ENCODE measurements around the gene PRAMEF33. TPM values are rescaled to one million over a fixed set of nuclear protein-coding genes. Genes with fewer than 3 reads are reported as not detected.
"Not testable (repeated sequence)": the region's sequence is repeated elsewhere in the genome, so short reads cannot be mapped to it uniquely, and the experiment has no call there.

PRAMEF33 gene
- not detected for total RNA-seq

DNA sequence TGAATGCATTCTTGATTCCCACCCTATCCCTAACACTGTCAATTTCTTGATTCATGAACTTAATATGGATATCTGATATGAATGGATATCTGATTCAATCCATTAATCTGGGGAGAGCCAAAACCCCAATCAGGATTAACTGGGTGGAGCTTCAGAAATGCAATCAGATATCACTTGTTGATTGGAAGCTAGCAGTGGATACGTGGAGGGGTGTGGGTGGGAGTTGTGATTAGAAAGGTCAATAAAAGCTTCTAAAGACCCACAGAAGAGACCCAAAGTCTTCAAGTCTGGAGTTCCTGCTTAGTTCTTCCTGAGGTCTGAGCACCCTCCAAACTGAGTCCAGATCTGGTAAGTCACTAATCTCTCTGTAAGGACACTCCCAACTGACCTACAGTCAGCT lies at the start of gene PRAMEF33:
PRAMEF33 (plus strand) TSS at position 301 of the 400 bp plus-strand sequence. CDS start 2,416 bp downstream, outside the sequence.
- not testable (repeated sequence) for H3K9me3 ChIP-seq, H3K36me3 ChIP-seq, H3K27ac ChIP-seq, ATAC-seq, H3K4me3 ChIP-seq, H3K4me1 ChIP-seq, H3K27me3 ChIP-seq
- WGBS, 2 donors (ENCODE audit: low coverage in 1 of 2) = no CpG with 5 or more reads among the region's 1 CpG

DNA sequence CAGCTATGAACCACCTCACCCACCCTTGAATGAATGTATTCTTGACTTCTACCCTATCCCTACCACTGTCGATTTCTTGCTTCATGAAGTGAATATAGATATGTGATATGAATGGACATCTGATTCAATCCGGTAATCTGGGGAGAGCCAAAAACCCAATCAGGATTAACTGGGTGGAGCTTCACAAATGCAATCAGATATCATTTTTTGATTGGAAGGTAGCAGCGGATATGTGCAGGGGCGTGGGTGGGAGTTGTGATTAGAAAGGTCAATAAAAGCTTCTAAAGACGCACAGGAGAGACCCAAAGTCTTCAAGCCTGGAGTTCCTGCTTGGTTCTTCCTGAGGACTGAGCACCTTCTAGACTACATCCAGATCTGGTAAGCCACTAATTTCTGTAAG lies 49.4 kb upstream of the PRAMEF33 start, which contains the start of gene PRAMEF5:
PRAMEF5 (plus strand) TSS at position 301 of the 400 bp plus-strand sequence. CDS start 5,071 bp downstream, outside the sequence.
- not testable (repeated sequence) for H3K4me1 ChIP-seq, ATAC-seq, H3K36me3 ChIP-seq, H3K27me3 ChIP-seq, H3K27ac ChIP-seq, H3K4me3 ChIP-seq, H3K9me3 ChIP-seq
- no CpG with 5 or more reads among the region's 5 CpGs for WGBS, 2 donors (ENCODE audit: low coverage in 1 of 2)

DNA sequence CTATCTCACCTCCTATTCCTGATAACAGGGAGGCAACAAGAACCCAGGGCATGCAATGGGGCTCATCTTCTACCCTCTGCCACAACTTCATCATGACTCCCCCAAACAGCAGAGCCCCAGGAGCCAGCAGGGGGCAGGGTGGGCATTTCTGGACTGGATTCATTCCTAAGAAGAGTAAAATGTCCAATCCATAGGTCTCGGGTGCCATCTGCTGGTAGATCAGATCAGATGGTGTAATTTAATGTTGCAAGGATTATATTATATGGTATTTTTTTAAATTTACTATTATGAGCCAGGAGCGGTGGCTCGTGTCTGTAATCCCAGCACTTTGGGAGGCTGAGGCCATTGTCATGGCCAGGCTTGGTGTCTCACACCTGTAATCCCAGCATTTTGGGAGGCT lies 38.2 kb upstream of the PRAMEF33 start:
- H3K27ac ChIP-seq, H3K27me3 ChIP-seq, H3K4me3 ChIP-seq, ATAC-seq, H3K9me3 ChIP-seq, H3K36me3 ChIP-seq, H3K4me1 ChIP-seq: not testable (repeated sequence)
- WGBS, 2 donors (ENCODE audit: low coverage in 1 of 2) = no CpG with 5 or more reads among the region's 3 CpGs

DNA sequence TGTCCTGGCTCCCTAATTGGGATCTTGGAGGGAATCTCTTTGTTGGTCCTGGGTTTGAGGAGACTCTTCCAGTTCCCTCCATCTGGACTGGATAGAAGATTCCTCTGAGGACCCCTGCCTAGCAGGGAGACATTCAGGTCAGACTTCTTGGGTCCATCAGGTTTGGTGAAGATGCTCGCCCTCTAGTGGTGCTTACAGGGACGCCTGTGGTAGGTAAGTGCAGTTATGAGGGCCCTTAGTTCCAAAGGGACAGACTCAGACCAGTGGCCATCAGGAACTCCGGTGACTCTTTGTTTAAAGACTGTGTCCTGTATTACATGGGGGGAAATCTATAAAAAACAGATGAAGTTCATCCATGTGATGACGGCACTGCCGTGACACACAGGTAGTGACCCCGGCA lies 26.3 kb upstream of the PRAMEF33 start:
- no CpG with 5 or more reads among the region's 6 CpGs for WGBS, 2 donors (ENCODE audit: low coverage in 1 of 2)
- H3K36me3 ChIP-seq, H3K4me1 ChIP-seq, H3K9me3 ChIP-seq, ATAC-seq, H3K27me3 ChIP-seq, H3K27ac ChIP-seq, H3K4me3 ChIP-seq: not testable (repeated sequence)

- not testable (repeated sequence) for H3K27ac ChIP-seq, ATAC-seq
Measured at GRCh38 chr1:13279617-13280016, 23.7 kb upstream of the PRAMEF33 start.

GRCh38 chr1:13285037-13285436 lies 18.3 kb upstream of the PRAMEF33 start, which contains the start of gene PRAMEF8:
Gene PRAMEF8 (minus strand): TSS chr1:13285137. CDS start chr1:13284091, 1,046 bp downstream.
- not testable (repeated sequence) for H3K4me3 ChIP-seq, H3K9me3 ChIP-seq, H3K27ac ChIP-seq, H3K27me3 ChIP-seq, H3K4me1 ChIP-seq, ATAC-seq, H3K36me3 ChIP-seq
- WGBS, 2 donors (ENCODE audit: low coverage in 1 of 2) = no CpG with 5 or more reads among the region's 1 CpG

More at GRCh38 chr1:13279617-13280016, 23.7 kb upstream of the PRAMEF33 start:
- 65% methylated on average over 3 of the region's 3 CpGs; no CpG with 5 or more reads in 1 of the 2 donors for WGBS, 2 donors (ENCODE audit: low coverage in 1 of 2)
- not testable (repeated sequence) for H3K9me3 ChIP-seq, H3K27me3 ChIP-seq, H3K4me3 ChIP-seq, H3K4me1 ChIP-seq, H3K36me3 ChIP-seq

DNA sequence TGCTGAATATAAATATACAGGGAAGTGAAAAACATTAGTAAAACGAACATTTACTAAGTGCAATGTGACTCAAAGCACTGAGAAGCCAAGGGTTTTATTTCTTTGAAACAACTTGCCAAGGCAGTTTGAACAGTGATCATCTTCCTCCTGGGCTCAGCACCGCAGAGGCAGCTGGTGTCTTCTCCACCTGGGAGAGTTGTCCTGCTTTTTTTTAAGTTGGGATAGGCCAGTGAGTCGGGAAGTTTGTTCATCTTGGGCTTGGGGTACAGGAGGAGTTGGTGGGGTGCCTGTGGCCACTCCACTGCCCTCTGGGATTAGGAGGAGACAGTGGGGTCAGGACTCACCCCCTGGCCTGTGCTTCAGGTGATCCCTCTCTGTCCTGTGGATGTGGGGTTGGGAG lies 14.3 kb upstream of the PRAMEF33 start:
- not testable (repeated sequence) for ATAC-seq, H3K36me3 ChIP-seq, H3K27ac ChIP-seq, H3K27me3 ChIP-seq, H3K4me1 ChIP-seq, H3K4me3 ChIP-seq, H3K9me3 ChIP-seq
- WGBS, 2 donors (ENCODE audit: low coverage in 1 of 2) = no CpG with 5 or more reads among the region's 3 CpGs

- not testable (repeated sequence) for ATAC-seq
Measured at GRCh38 chr1:13297216-13297931, 6.0 kb upstream of the PRAMEF33 start.

DNA sequence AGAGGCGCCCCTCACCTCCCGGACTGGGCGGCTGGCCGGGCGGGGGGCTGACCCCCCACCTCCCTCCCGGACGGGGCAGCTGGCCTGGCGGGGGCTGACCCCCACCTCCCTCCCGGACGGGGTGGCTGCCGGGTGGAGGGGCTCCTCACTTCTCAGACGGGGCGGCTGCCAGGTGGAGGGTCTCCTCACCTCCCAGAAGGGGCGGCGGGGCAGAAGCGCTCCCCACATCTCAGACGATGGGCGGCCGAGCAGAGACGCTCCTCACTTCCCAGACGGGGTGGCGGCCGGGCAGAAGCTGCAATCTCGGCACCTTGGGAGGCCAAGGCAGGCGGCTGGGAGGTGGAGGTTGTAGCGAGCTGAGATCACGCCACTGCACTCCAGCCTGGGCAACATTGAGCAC lies 4.6 kb upstream of the PRAMEF33 start:
- H3K9me3 ChIP-seq, H3K27me3 ChIP-seq, H3K4me3 ChIP-seq, H3K36me3 ChIP-seq, H3K4me1 ChIP-seq, H3K27ac ChIP-seq, ATAC-seq: not testable (repeated sequence)
- WGBS, 2 donors (ENCODE audit: low coverage in 1 of 2) = no CpG with 5 or more reads among the region's 27 CpGs

More at GRCh38 chr1:13297216-13297931, 6.0 kb upstream of the PRAMEF33 start:
- H3K9me3 ChIP-seq, H3K27me3 ChIP-seq, H3K4me1 ChIP-seq, H3K36me3 ChIP-seq, H3K27ac ChIP-seq, H3K4me3 ChIP-seq: not testable (repeated sequence)
- WGBS, 2 donors (ENCODE audit: low coverage in 1 of 2) = no CpG with 5 or more reads among the region's 5 CpGs

GRCh38 chr1:13302197-13302596 lies 1.1 kb upstream of the PRAMEF33 start:
- not testable (repeated sequence) for H3K4me3 ChIP-seq, H3K27me3 ChIP-seq, H3K9me3 ChIP-seq, H3K27ac ChIP-seq, H3K4me1 ChIP-seq, ATAC-seq, H3K36me3 ChIP-seq

DNA sequence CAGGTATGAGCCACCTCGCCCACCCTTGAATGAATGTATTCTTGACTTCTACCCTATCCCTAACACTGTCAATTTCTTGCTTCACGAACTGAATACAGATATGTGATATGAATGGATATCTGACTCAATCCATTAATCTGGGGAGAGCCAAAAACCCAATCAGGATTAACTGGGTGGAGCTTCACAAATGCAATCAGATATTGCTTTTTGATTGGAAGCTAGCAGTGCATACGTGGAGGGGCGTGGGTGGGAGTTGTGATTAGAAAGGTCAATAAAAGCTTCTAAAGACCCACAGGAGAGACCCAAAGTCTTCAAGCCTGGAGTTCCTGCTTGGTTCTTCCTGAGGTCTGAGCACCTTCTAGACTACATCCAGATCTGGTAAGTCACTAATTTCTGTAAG lies 11.9 kb downstream of the PRAMEF33 start, which contains the start of gene PRAMEF15:
PRAMEF15 (plus strand) TSS at position 301 of the 400 bp plus-strand sequence. CDS start 2,827 bp downstream, outside the sequence.
- no CpG with 5 or more reads among the region's 4 CpGs for WGBS, 2 donors (ENCODE audit: low coverage in 1 of 2)
- not testable (repeated sequence) for H3K4me3 ChIP-seq, H3K36me3 ChIP-seq, ATAC-seq, H3K4me1 ChIP-seq, H3K27me3 ChIP-seq, H3K27ac ChIP-seq, H3K9me3 ChIP-seq

GRCh38 chr1:13342496-13342895 lies 39.2 kb downstream of the PRAMEF33 start:
- WGBS, 2 donors (ENCODE audit: low coverage in 1 of 2) = 43 to 100% methylated on average over 1 of the region's 8 CpGs
- not testable (repeated sequence) for H3K4me1 ChIP-seq, H3K9me3 ChIP-seq, H3K36me3 ChIP-seq, ATAC-seq, H3K4me3 ChIP-seq, H3K27ac ChIP-seq, H3K27me3 ChIP-seq

GRCh38 chr1:13347034-13347433 lies 43.7 kb downstream of the PRAMEF33 start, which contains the start of gene PRAMEF14:
Gene PRAMEF14 (minus strand): TSS chr1:13347134. CDS start chr1:13345314, 1,820 bp downstream.
- H3K4me3 ChIP-seq, H3K27ac ChIP-seq, H3K27me3 ChIP-seq, H3K4me1 ChIP-seq, H3K9me3 ChIP-seq, ATAC-seq, H3K36me3 ChIP-seq: not testable (repeated sequence)
- WGBS, 2 donors (ENCODE audit: low coverage in 1 of 2) = 71% methylated on average over 4 of the region's 7 CpGs; no CpG with 5 or more reads in 1 of the 2 donors

DNA sequence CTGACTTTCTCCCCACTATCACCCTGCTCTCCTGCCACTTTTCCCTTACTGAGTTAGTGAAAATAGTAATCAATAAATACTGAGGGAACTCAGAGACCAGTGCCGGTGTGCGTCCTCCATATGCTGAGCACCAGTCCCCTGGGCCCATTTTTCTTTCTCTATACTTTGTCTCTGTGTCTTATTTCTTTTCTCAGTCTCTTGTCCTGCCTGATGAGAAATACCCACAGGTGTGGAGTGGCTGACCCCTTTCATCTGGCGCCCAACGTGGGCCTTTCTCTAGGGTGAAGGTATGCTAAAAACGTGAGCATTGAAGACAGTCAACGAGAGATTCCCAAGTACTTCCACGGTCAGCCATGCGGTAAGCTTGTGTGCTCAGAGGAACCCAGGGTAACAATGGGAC lies 50.1 kb downstream of the PRAMEF33 start:
- H3K4me3 ChIP-seq, H3K27me3 ChIP-seq, H3K4me1 ChIP-seq, H3K27ac ChIP-seq, H3K36me3 ChIP-seq, ATAC-seq: not testable (repeated sequence)
- WGBS, 2 donors (ENCODE audit: low coverage in 1 of 2) = 89% methylated on average over 2 of the region's 8 CpGs; no CpG with 5 or more reads in 1 of the 2 donors
- H3K9me3 ChIP-seq = peaks cover 0 to 15% (median 0%) of the 10 kb centered on the region in 3 donors
